ENCODE data around the gene CDH4.

- TF ChIP-seq CTCF (IDR thresholded peaks at IDR 0.05; ENCODE audit: extremely low read depth in 1 of 2, insufficient read depth in 1 of 2, low read depth in 1 of 2, low read length in 2 of 2) (no peak), POLR2A (IDR thresholded peaks at IDR 0.05; ENCODE audit: low read depth, low read length) (no peak), EZH2 (IDR thresholded peaks at IDR 0.05; ENCODE audit: borderline replicate concordance, low read depth, low read length, severe bottlenecking) (no peak)
Observed at GRCh38 chr20:61668065-61668650, 416.1 kb downstream of the CDH4 start.

Data from endothelial cell of umbilical vein (primary cell).